HG03097 (cell line): ENCODE data around the gene SUPT20H.

Experiments used
- ATAC-seq: cut with Tn5 transposase; IDR thresholded peaks from one replicate; pipeline ENCODE4 v1.9.1; 2021; ENCODE audit not compliant: unreplicated experiment, low FRiP score

SUPT20H gene

DNA sequence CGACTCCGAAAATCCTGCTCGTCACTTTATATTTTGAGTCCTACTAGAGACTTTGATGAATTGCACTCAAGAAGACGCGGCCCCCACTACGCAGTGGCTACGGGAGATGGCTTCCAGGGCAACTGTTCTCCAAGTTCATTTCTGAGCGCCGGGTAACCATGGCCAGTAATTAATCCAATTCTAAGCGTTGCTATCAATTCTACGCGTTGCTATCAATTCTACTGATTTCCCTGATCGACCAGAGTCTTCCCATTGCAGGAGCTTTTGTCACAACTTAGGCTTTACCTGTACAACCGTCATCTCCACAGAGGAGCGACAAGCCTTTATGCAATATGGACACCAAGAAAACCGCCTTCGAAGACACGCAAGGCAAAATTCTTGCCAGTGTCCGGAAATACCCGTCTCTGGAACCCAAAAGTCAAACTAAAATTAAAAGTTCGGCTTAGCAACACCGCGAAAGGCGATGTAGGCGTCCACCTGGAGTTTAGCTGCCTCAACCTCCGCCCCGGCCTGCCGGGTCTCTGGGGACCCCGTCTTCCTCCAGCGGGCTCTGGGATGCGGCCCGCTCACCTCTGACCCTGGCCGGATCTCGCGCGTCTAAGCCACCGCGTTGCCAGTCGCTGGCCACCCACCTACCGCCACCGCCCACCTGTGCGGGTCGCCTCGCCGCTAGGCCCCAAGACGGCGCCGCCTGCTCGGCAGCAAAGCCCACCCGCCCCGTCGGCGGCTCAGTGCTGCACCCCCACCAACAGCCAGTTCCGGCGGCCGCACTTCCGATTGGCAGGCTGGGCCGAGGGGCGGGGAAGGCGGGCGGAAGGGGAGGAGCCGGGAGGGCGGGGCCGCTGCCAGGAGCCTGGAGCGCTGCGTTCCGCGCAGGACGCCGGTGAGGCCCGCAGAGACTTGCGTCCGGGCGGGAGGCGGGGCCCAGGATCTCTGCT lies at the start of gene SUPT20H:
SUPT20H (minus strand) TSS at position 779 of the 938 bp plus-strand sequence. CDS start 8,198 bp downstream, outside the sequence.
- ATAC-seq = peak; percentile 99

DNA sequence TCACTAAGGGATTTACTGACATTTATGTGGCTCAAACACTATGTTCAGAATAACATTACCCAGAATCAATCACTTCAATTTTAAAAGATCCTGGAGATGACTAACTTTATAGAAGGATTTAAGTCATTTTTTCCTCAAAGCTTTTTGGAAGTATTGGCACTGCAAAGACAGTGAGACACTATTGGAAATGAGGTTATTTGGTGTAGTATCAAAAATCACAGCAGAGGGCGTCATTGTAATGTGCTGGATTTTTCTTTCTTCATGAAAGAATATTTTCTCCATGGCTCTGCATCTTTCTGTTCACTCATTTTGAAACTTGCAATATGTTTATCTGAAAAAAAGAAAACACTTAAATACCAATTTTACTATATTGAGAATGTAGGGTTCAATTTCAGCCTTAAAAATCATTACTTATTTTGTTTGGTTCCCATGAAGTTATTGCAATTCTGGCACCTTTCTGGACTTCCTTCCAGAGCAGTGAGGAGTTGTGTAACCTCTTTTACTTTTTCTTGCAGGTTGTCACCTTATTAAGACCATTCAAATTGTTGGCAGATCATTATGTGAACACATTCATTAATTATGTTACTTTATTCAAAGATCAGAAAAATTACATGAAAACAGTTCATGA lies 49.7 kb upstream of the SUPT20H start:
- ATAC-seq = no peak

DNA sequence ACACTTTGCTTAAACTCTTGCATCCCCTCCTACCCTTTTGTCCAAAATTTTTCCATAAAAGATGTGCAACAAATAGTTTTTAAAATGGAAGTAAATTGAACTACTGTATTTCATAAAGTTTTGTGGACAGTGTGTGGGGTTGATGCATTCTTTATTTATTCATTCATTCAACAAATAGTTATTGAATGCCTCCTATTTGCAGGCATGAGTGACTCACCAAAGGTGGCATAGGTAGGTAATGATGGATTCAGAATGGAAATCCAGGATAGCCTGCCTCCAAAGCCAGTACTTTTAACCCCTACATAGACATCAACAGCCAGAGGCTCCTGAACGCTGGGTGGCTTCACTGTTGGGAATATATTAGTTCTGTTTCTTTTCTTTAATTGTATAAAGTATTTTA lies 48.4 kb upstream of the SUPT20H start:
- ATAC-seq = no peak

DNA sequence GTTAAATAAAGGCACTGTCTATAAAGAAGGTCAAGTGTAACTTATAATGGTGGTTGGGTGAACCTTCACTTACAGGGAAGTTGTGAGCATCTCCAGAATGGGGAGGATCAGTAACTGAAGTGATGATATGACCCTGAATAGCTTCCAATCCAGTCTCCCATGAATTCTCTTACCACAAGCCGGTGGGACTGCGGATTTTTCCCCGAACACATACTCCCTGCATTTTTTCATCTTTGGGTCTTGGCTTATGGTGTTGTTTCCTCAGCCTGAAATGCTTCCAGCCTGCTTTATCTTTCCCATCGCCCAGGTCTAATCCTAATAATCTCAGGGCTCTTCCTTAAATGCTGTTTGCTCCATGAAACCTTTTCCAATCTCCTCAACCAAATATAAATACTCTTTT lies 48.0 kb upstream of the SUPT20H start:
- ATAC-seq = no peak

DNA sequence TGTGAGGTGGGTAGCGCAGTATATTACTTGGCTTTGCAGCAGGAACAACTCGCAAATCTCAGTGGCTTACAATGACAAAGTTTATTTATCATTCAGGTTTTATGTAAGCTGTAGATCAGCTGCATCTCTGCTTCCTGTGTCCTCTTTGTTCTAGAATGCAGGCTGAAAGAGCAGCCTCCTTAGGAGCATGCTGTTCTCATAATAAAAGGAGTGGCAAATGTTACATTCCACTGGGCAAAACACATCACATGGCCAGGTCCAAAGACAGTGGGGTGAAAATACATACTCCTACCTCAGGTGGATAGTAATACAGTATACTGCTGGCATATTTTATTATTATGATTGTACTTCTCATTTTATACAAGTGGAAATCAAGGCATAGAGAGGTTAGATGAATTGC lies 47.2 kb upstream of the SUPT20H start:
- ATAC-seq = no peak

DNA sequence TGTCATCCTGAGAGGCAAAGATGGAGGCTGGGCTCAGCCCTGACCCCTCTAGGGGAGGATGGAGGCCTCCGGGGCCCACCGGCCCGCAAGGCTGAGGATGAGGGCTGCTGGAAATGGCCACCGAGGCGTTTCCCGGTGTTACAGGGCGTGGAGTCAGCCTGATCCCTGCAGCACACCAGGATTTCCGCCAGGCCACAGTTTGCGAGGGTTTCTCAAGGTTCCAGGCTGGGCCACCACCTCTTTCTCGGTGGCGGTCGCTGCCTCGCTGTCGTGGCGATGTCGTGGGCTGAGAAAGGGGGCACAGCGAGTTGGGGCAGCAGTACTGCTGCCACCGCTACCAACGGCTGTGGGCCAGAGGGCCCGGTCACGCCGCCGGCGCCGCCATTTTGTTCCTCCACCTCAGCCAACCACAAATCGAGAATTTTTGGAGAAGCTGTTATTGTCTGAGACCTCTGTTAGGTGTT lies 45.8 kb upstream of the SUPT20H start, which contains the start of gene CSNK1A1L:
CSNK1A1L (minus strand) TSS at position 414 of the 464 bp plus-strand sequence; CDS start at position 6, 408 bp downstream.
- no peak for ATAC-seq

DNA sequence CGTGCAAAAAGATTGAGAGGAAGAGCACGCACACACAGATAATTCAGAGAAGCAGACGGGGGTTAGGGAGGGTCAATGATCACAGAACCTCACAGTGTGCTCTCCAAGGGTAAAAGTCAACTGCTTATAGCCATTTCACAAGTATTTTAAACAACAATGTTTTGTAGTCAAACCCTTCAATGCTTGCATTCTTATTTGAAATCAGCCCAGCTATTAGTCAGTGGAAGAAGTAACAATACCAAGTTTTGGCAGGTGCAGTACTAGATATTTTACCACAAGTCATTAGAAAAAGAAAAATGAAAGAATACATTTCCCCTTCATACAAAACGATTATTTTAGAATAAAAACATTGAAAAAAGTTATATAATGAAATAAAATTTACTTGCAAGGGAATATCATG lies 43.4 kb upstream of the SUPT20H start:
- no peak for ATAC-seq

DNA sequence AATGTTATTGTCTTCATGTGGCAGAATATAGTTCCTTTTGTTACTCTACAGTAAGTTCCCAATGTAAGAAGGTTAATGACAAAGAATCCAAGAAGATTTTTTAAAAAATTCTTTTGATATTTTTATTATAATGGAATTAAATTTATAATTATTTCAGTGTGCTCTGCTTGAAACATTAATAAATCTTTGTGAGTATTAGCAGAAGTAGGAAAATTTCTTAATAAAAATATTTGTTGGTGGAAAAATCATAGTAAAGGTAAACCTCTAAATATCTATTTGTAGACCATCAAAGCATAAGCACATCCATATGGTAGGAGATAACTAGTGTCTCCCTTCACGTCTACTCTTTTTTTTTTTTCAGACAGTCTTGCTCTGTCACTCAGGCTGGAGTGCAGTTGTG lies 41.7 kb upstream of the SUPT20H start:
- ATAC-seq = no peak

DNA sequence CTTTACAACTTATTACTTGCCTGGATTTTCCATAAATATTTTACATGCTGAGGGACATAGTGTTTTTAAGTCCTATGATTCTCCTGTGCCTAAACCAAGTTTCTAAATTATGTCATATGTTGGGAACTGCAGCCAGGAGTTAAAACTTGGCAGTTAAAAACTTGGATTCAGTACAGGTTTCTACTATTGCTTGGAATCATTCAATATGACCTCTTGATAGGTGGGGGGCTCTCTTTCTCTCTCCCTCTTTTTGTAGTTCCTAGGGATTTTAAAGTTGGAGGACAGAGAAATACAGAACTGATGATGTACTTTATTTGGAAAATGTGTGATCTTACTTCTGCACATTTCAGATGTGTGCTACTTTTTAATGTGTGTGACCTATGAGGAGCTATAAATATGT lies 41.2 kb upstream of the SUPT20H start:
- no peak for ATAC-seq

DNA sequence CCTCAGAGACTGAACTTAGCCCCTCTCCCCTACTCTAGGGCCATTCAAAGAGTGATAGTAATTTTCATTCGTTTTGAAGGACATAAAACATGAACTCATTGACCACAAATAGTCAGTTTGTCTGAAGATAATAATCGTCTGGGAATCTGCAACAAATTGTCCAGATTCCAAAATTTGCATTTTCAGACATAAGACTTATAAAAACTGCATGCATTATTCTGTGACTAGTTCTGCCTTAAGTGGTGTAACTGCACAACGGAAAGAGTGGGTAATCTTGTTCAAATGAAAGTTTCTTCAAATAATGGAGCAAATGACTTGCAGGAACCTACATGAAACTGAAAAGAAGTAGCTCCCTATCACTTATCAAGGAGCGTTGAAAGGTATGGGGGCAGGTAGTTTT lies 37.6 kb upstream of the SUPT20H start:
- ATAC-seq = no peak

DNA sequence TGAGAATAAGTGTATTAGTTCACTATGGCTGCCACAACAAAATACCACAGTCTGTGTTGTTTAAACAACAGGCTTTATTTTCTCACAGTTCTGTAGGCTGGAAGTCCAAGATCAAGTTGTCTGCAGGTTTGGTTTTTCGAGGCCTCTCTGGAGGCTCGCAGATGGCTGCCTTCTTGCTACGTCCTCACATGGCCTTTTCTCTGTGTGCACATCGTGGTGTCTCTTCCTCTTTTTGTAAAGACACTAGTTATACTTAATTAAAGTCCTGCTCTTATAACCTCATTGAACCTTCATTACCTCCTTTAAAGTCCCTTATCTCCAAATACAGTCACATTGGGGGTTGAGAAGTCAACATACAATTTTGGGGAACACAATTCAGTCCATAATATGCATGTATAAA lies 35.4 kb upstream of the SUPT20H start:
- ATAC-seq = no peak

DNA sequence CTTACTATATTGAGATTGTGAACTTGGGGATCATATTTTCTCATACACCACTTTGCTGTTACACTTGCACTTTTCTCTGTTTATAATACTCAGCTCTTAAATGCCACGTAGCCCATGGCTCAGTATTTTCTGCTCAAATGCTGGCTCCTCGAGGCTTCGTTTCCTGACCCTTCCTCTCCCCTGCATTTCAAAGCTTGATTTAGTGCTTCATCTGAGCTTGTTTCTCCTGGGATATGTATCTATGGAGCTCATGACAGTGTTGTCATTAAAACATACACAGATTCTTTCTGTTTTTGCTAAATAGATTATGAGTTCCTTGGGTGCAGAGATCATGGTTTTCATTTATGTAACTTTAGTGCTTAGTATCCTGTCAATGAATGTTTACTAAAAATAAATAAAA lies 34.6 kb upstream of the SUPT20H start:
- ATAC-seq = no peak

DNA sequence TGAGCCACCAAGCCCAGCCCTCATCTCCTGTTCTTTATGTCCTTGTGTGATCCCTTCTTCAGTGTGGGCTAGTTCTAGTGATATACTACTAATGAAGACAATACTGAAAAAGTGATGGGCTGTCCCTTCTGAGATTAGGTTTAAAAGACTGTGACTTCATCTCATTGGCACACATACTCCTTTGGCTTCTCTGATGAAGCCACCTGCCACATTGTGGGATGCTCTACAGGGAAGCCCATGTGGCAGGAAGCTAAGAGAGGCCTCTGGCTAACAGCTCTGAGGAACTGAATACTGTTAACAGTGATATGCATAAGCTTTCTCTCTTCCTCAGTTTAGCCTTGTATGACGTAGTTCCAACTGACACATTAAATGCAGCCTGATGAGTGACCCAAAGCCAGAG lies 32.3 kb upstream of the SUPT20H start:
- ATAC-seq = no peak

DNA sequence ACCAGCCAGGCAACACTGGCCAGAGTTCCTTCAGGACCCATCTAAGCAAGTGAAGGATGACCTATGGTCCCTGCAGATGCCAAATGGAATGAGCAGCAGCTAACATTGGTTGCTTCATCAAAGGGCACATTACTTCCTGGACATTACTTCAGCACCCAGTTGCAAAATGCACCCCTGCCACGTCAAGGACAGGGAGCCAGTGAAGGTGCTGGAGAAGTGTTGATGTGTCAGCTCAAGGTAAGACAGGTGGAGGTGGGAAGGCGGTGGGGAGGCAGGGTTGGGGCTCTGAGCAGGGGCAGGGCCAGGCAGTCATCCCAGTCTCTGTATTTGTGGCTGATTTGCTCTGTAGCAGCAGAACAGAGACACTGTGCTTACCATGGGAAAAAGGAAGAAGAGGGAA lies 31.4 kb upstream of the SUPT20H start:
- no peak for ATAC-seq

DNA sequence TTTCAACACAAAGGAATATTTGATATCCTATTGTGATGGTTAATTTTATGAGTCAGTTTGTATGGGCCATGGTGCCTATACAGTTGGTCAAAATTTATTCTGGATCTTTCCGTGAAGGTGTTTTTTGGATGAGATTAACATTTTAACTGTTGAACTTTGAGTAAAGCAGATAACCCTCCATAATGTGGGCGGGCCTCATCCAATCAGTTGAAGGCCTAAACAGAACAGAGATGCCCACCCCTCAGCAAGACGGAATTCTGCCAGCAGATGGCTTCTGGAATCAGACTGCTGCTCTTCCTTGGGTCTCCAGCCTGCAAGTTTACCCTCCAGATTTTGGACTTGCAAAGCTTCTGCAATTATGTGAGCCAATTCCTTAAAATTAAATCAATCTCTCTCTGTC lies 30.0 kb upstream of the SUPT20H start:
- no peak for ATAC-seq

DNA sequence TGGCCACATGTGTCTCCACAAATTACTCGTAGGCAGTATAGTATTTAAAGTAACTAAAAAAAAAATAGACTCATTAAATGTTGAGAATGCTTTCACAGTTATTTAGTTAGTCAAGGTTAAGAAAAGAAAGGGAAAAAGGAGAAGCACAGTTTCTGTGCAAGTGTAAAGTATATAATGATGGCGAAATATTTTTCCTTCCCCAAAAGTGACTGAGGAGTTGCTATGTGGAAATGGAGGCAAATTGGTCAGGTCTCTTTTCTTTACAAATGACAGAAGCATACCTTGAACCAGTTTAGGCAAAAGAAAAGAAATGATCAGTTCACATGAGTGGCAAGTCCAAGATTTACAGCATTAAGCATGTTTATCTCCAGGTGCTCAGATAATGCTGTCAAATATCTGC lies 28.0 kb upstream of the SUPT20H start:
- no peak for ATAC-seq

DNA sequence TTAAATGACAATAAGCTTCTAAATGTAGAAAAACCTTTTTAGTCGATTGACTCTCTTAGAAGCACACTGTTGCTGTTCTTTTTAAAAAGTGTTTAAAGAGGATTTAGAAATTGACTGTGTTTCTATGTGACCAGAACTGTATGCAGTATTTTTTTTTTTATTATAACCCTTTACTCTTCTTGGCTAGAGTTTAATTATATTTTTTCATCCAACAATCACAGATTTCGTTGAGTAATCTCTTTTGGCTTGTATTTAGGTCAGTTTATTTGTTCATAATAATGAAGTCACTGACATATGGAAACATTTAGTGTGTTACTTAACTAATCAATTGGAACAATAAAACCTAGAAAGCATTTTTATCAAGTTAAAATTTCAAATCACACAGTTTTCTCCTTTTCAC lies 26.1 kb upstream of the SUPT20H start:
- ATAC-seq = no peak

DNA sequence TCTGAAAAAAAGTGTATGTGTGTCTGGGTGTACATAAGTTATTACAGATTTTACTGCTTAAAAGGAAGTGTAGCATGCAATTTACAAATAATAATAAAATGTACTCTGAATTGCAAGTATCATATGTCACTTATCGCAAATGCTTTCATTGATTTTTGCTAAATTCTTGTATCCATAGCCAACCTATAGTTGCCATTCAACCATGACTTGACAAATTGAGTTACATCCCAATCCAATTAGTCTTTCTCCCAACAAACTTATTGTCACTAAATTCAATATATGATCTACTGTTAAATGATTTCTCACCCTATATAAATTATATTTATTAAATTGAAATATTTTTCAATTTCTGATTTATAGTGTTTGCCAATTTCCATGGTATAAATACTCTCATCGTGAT lies 17.3 kb upstream of the SUPT20H start:
- ATAC-seq = no peak

DNA sequence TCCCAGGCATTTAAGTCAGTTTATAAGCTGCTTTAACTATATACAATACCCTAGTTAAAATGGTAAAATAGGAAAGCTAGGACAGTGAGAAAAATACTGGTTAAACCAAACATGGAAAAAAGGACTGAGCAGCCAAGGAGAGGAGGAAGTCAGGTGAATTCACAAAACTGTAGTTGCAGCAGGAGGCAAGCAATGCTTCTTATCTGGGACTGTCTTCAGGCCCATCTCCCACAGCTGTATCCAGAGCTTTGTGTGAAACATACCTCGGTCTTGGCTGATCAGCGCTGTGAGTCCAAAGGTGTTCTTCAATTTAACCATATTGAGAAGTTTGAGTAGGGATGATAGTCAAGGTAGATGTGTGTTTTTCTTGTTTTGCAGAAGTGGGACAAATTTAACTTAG lies 15.7 kb upstream of the SUPT20H start:
- ATAC-seq = no peak

DNA sequence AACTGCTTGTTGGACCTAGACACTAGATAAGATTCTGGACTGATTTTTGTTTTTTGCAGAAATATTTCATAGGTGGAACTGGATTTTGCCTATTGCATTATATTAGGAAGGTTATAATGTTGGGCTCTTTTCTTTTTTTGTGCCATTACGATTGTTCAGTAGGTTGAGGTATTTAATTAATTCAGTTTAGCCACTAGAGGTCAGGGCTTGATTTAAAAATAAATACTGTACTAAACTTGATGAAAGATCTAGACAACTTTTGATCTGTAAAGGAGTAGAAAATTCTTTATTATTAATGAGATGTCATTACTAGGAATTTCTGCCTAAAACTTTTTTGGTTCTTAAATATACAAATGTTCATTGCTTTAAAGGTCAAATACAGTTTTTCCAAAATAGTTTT lies 15.2 kb upstream of the SUPT20H start:
- ATAC-seq = no peak

DNA sequence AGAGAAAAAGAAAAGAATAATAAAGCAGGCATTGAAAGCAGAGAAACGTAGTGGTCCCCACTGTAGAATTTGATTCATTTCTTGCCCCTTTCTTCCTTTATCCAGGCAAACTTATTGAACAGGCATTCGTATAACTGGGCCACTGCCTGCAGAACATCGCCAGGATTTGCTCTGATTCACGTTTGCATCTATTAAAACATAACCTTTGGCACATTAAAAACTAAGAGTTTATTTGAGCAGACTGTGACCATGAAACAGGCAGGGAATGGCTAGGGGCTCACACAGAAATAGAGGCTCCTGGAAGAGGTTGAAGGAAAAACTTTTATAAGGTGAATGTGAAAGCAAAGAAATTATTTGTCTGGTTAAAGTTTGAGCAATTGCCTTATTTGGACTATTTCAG lies 12.5 kb upstream of the SUPT20H start:
- no peak for ATAC-seq

DNA sequence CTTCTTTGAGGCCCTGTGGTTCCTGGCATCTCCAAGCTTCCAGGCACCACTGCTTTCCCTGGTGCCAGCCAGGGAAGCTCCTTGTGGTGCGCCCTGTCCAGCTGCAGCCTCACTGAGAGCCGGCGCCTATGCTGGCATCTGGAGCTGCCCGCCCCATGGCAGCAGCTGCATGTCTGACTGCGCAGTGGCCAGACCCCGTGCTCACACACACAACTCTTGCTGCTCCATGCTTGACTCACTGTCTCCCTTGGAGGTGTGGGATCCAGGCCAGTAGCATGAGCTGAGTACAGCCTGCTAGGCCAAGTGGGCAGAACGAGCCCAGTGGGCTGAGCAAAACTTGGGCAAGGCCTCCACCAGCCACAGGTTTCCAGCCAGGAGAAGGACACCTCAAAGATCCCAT lies 11.5 kb upstream of the SUPT20H start:
- ATAC-seq = no peak
